Measurements from ENCODE around the gene TUBB3. TPM values are rescaled to one million over a fixed set of nuclear protein-coding genes. Genes with fewer than 3 reads are reported as not detected.
"Not testable (repeated sequence)": the region's sequence is repeated elsewhere in the genome, so short reads cannot be mapped to it uniquely, and the experiment has no call there.

Gene TUBB3
- total RNA-seq, 1 donor from 2014 or later = 33.5 TPM

DNA sequence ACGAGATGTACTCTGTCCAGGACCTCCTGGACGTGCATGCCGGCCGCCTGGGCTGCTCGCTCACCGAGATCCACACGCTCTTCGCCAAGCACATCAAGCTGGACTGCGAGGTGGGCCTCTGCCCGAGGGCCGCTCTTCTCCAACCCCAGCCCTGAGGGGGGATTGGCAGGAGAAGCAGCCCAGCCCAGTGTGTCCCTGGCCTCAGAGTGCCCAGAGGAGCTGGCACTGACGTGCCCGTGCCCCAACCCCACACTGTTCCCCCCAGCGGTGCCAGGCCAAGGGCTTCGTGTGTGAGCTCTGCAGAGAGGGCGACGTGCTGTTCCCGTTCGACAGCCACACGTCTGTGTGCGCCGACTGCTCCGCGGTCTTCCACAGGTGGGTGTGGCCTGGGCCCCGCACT, 41.1 kb downstream of the TUBB3 start:
- no peak for DNase-seq (ENCODE audit: low read depth in 2 of 2)

- no peak for DNase-seq (ENCODE audit: low read depth in 2 of 2)
Measured at GRCh38 chr16:89965447-89966225, 42.5 kb downstream of the TUBB3 start.

DNA sequence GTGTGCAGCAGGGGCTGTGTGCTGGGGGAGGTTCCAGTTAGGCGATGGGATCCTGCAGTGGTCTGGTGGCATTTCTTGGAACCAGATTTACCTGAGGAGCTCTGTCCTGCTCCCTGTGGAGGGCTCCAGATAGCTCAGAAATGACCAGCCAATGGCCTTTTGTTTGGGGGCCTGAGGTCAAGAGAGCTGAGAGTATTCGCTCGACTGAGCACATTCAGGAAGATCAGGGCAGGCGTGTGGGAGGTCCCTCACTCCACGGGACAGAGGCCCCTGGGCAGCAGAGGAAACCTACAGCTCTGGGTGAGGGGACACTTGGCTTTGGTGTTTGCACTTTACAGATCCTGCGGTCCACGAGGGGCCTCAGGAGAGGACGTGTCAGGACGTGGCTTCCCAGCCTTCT, 43.6 kb downstream of the TUBB3 start:
- no peak for DNase-seq (ENCODE audit: low read depth in 2 of 2)

- DNase-seq (ENCODE audit: low read depth in 2 of 2) = not testable (repeated sequence)
Measured at GRCh38 chr16:89967436-89967835, 44.3 kb downstream of the TUBB3 start.

- not testable (repeated sequence) for DNase-seq (ENCODE audit: low read depth in 2 of 2)
Measured at GRCh38 chr16:89968074-89968473, 44.9 kb downstream of the TUBB3 start.

DNA sequence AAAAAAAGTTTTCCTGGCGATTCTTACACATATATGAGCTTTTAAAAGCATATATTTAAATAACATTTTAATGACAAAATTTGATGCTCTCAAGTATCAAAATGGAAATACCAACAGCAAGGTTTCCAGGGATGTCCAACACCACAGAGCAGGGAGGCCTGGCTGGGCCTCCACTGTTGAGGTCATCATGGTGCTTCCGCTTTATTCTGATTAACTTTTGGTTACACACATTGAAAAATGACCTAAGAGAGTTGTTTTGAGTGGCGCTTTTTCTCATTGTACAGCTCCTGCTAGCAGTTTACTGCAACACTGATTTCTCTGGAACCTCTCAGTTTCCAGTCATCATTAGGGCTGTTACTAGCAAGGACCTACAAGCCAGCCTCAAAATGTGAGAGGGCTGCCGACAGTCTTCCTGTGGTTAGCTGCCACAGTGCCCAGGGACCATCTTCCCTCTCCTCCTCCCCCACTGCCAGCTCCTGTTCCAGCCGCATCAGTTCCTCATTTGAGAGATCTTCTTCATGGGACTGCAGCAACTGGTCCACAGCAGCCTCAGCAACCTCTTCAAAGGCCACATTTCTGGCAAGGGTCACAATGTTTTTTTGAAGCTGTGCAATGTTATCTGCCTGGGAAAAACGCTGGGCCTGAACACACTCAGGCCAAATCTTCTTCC, 46.7 kb downstream of the TUBB3 start:
- DNase-seq (ENCODE audit: low read depth in 2 of 2) = no peak

GRCh38 chr16:89971495-89972243, 48.5 kb downstream of the TUBB3 start:
- no peak for DNase-seq (ENCODE audit: low read depth in 2 of 2)

- DNase-seq (ENCODE audit: low read depth in 2 of 2) = peak; percentile 92 to 95
Measured at GRCh38 chr16:89972244-89973234, 49.4 kb downstream of the TUBB3 start.

DNA sequence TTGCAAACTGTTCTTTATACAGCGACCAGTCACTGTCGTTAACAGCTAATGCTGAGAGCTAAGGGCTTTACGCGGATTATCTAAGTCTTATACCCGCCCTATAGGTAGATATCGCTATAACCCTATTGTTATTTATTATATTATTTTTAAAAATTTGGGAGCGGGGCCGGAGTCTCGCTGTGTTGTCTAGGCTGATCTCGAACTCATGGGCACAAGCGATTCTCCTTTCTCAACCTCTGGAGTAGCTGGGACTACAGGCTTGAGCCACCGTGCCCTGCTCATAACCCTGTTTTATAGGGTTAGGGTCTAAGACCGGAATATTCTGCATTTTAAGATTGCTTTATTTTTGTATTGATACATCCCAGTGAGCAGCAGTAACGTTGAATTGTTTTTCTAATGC, 50.1 kb downstream of the TUBB3 start:
- DNase-seq (ENCODE audit: low read depth in 2 of 2) = no peak

DNA sequence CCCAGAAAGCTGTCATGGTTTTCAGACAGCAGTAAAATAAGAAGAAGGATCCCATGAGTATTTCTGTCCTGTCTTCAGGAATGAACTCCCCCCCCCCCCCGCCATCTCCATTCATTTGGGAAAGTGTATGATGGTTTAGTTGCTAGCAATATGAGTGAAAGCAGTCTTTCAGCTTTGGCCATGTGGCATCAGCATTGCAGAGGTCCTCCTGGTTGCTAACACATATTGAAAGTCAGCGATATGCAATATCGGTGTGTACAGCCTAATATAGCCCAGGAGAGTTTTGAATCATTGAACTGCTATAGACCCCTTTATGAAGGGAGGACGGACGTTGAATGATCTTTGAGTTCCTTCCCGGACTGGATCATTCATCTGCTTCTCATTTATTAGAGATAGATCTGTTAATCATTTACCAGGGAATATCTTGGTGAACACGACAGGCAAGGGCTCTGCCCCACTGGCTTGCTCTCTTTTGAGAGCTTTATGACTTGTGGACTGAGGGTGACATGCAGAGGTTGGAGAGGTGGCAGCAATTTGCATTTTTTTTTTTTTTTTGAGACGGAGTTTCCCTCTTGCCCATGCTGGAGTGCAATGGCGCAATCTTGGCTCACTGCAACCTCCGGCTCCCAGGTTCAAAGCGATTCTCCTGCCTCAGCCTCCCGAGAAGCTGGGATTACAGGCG, 50.7 kb downstream of the TUBB3 start:
- no peak for DNase-seq (ENCODE audit: low read depth in 2 of 2)

- DNase-seq (ENCODE audit: low read depth in 2 of 2) = no peak
Measured at GRCh38 chr16:89974870-89975269, 51.7 kb downstream of the TUBB3 start.

GRCh38 chr16:89981414-89981813, 58.3 kb downstream of the TUBB3 start:
- peak in 1 of 2 donors; percentile 88 for DNase-seq (ENCODE audit: low read depth in 2 of 2)

DNA sequence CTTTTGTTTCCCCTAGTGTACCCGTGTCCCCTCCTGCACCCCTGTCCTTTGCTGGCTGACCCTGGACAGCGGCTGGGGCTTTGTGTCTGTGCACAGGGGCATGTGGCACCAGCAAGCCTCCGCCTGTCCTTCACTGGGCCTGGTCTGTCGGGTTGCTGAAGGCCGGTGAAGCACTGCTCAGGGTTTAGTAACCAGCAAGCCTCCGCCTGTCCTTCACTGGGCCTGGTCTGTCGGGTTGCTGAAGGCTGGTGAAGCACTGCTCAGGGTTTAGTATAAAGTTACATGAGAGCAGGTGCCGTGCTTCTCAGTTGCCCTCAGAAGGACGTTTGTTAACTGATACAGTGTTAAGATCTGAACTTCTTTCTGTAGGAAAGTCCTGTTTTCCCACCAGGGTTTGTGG, 59.2 kb downstream of the TUBB3 start:
- no peak for DNase-seq (ENCODE audit: low read depth in 2 of 2)

- DNase-seq (ENCODE audit: low read depth in 2 of 2) = no peak
Measured at GRCh38 chr16:89983536-89983935, 60.4 kb downstream of the TUBB3 start.

DNA sequence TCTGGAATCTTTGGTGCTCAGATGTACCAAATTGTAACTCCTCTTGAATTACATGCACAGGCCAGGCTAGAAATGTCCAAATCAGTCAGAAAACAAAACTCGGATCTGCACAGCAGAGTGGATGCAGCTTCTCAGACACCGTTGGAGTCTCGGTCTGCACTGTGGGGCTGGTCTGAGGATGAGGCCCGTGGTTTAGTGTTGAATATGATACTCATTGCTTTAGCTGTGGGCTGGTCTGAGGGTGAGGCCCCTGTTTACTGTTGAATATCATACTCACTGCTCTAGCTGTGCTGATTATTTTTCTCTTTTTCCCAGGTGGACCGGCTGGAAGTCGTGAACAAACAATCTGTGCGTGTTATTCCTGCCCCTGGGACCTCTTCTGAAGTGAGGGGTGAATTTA, 61.1 kb downstream of the TUBB3 start:
- DNase-seq (ENCODE audit: low read depth in 2 of 2) = no peak

- DNase-seq (ENCODE audit: low read depth in 2 of 2) = no peak
Measured at GRCh38 chr16:89985219-89985618, 62.1 kb downstream of the TUBB3 start.

Measured in lung microvascular endothelial cell (primary cell).